ENCODE measurements around the gene RIMS4.

Gene RIMS4

GRCh38 chr20:44810391-44811149 lies at the start of gene RIMS4:
Gene RIMS4 (minus strand): TSS chr20:44810546. CDS start chr20:44810271, 275 bp downstream.
- no peak for DNase-seq

GRCh38 chr20:44858606-44859360 lies 48.4 kb upstream of the RIMS4 start:
- peak; percentile 3 for DNase-seq

GRCh38 chr20:44856856-44857448 lies 46.6 kb upstream of the RIMS4 start:
- no peak for DNase-seq

- no peak for DNase-seq
These were observed 46.1 kb upstream of the RIMS4 start for GRCh38 chr20:44856442-44856841.

- no peak for DNase-seq
These were observed 41.2 kb upstream of the RIMS4 start for GRCh38 chr20:44851545-44851944.

- no peak for DNase-seq
These were observed 40.5 kb upstream of the RIMS4 start for GRCh38 chr20:44850837-44851236.

GRCh38 chr20:44850272-44850671 lies 39.9 kb upstream of the RIMS4 start:
- no peak for DNase-seq

- no peak for DNase-seq
These were observed 39.4 kb upstream of the RIMS4 start for GRCh38 chr20:44849703-44850102.

- no peak for DNase-seq
These were observed 38.1 kb upstream of the RIMS4 start for GRCh38 chr20:44848254-44849015.

- no peak for DNase-seq
These were observed 33.5 kb upstream of the RIMS4 start for GRCh38 chr20:44843876-44844275.

GRCh38 chr20:44841955-44842354 lies 31.6 kb upstream of the RIMS4 start:
- no peak for DNase-seq

- no peak for DNase-seq
These were observed 30.5 kb upstream of the RIMS4 start for GRCh38 chr20:44840826-44841225.

- no peak for DNase-seq
These were observed 29.1 kb upstream of the RIMS4 start for GRCh38 chr20:44839481-44839880.

GRCh38 chr20:44838521-44838920 lies 28.2 kb upstream of the RIMS4 start:
- no peak for DNase-seq

GRCh38 chr20:44837946-44838345 lies 27.6 kb upstream of the RIMS4 start:
- no peak for DNase-seq

GRCh38 chr20:44836601-44837120 lies 26.3 kb upstream of the RIMS4 start:
- DNase-seq: no peak

GRCh38 chr20:44835661-44836221 lies 25.4 kb upstream of the RIMS4 start:
- no peak for DNase-seq

- DNase-seq: no peak
These were observed 24.8 kb upstream of the RIMS4 start for GRCh38 chr20:44835116-44835515.

GRCh38 chr20:44834693-44835092 lies 24.3 kb upstream of the RIMS4 start:
- DNase-seq: no peak

GRCh38 chr20:44833437-44833836 lies 23.1 kb upstream of the RIMS4 start:
- DNase-seq: no peak

GRCh38 chr20:44832724-44833123 lies 22.4 kb upstream of the RIMS4 start:
- DNase-seq: no peak

GRCh38 chr20:44830995-44831394 lies 20.6 kb upstream of the RIMS4 start:
- no peak for DNase-seq

GRCh38 chr20:44830523-44830922 lies 20.2 kb upstream of the RIMS4 start:
- no peak for DNase-seq
